HepG2 (cell line): ENCODE data around the gene ADAM8. TPM values are rescaled to one million over a fixed set of nuclear protein-coding genes. Genes with fewer than 3 reads are reported as not detected.

Experiments
- ATAC-seq: fragments of 200-7000 bp; cut with Tn5 transposase; 3 replicates; pipeline ENCODE4 v1.9.1; 2020; ENCODE audit warnings: mild to moderate bottlenecking, moderate library complexity
- BruUV-seq: library from RNA; stranded (reverse); fragments of 400-500 nt; replicated peaks from 2 replicates; lab custom pipeline; 2021; lab: Mats Ljungman, UMichigan
- CTCF ChIA-PET: fragments of 300-600 bp; formaldehyde crosslinking; extraction: SDS; loops from one replicate; lab custom pipeline; 2021; ENCODE audit warnings: low total read pairs, inconsistent platforms, low intra/inter-chr PET ratio; lab: Yijun Ruan, JAX
- POLR2A ChIA-PET: fragments of 350-600 bp; sonication (Branson Sonifier 250); formaldehyde crosslinking; loops from one replicate; lab custom pipeline; 2020; ENCODE audit warnings: antibody characterized with exemption, inconsistent platforms; lab: Yijun Ruan, JAX
- DNase-seq: peaks from one replicate; pipeline ENCODE4 v3.0.0-alpha.2; 2015; ENCODE audit warnings: low spot score
- FAIRE-seq: peaks from 3 replicates; lab custom pipeline; 2011; peaks lifted over from hg19 to GRCh38; lab: Jason Lieb, UNC
- H2AFZ ChIP-seq: one replicate; pipeline ENCODE4 v1.6.1; 2011; ENCODE audit warnings: low read length, inconsistent platforms
- H3K27ac ChIP-seq: fragments of 300-600 bp; 3 replicates; pipeline ENCODE4 v1.8.0; 2011; ENCODE audit warnings: mixed run types, mild to moderate bottlenecking, mixed read lengths, low read length, inconsistent platforms; ENCODE audit not compliant: insufficient read depth; ENCODE audit errors: extremely low read length
- H3K27me3 ChIP-seq, 2 experiments: fragments of 200-600 bp in 1 of 2; 2 replicates in 1 of 2; 3 replicates in 1 of 2; pipeline versions ENCODE4 v1.6.0 to v1.8.0; 2011; ENCODE audit warnings: low read length in 2 of 2, mild to moderate bottlenecking in 2 of 2, moderate library complexity in 2 of 2, inconsistent platforms in 1 of 2; ENCODE audit not compliant: insufficient read depth in 2 of 2, control insufficient read depth in 1 of 2
- H3K36me3 ChIP-seq, 2 experiments: fragments of 200-600 bp in 1 of 2; replicated peaks in 1 of 2; 2 replicates in 1 of 2; 3 replicates in 1 of 2; pipeline versions ENCODE4 v1.5.1 to v1.8.0; 2011; ENCODE audit warnings: low read length in 2 of 2, inconsistent platforms in 1 of 2; ENCODE audit not compliant: insufficient read depth in 2 of 2, control insufficient read depth in 1 of 2
- H3K4me1 ChIP-seq: 2 replicates; pipeline ENCODE4 v1.5.1; 2012; ENCODE audit warnings: low read length, inconsistent platforms; ENCODE audit not compliant: insufficient read depth
- H3K4me2 ChIP-seq: 2 replicates; pipeline ENCODE4 v1.6.0; 2011; ENCODE audit warnings: low read depth, low read length, inconsistent platforms
- H3K4me3 ChIP-seq, 3 experiments: fragments of 200-600 bp in 1 of 3; sonication (generic), shearing (Covaris generic) in 1 of 3; replicated peaks in 1 of 3; 2 replicates each; pipeline ENCODE4 v1.5.1; 2011 to 2016; ENCODE audit warnings: low read length in 3 of 3, inconsistent platforms in 2 of 3, low read depth in 2 of 3, mild to moderate bottlenecking in 2 of 3, control low read depth in 1 of 3, mixed read lengths in 1 of 3; ENCODE audit not compliant: insufficient read depth in 1 of 3
- H3K79me2 ChIP-seq: one replicate; pipeline ENCODE4 v1.6.1; 2011; ENCODE audit warnings: low read length, inconsistent platforms; ENCODE audit not compliant: insufficient read depth
- H3K9ac ChIP-seq: 2 replicates; pipeline ENCODE4 v1.6.0; 2011; ENCODE audit warnings: mild to moderate bottlenecking, low read depth, low read length, inconsistent platforms; ENCODE audit not compliant: insufficient read depth
- H3K9me3 ChIP-seq: 2 replicates; pipeline ENCODE4 v1.5.1; 2012; ENCODE audit warnings: mild to moderate bottlenecking, low read length
- H4K20me1 ChIP-seq: 2 replicates; pipeline ENCODE4 v1.6.0; 2011; ENCODE audit warnings: inconsistent platforms, mild to moderate bottlenecking, low read length, moderate library complexity; ENCODE audit not compliant: insufficient read depth
- ARNTL ChIP-seq: sonication (generic); formaldehyde crosslinking; IDR thresholded peaks from 2 replicates; pipeline ENCODE4 v1.4.0; 2020; ENCODE audit warnings: mild to moderate bottlenecking, missing genetic modification reagents
- CTCF ChIP-seq: sonication (generic); formaldehyde crosslinking; IDR thresholded peaks from 2 replicates; pipeline ENCODE4 v1.5.0; 2020; ENCODE audit warnings: mild to moderate bottlenecking, missing genetic modification reagents, moderate library complexity
- HOXA5 ChIP-seq: sonication (generic); formaldehyde crosslinking; IDR thresholded peaks from 2 replicates; pipeline ENCODE4 v1.4.0; 2020; ENCODE audit warnings: missing genetic modification reagents
- RBM22 ChIP-seq: fragments of 200-400 bp; formaldehyde crosslinking; optimal IDR thresholded peaks from 2 replicates; pipeline ENCODE3; 2017; ENCODE audit warnings: mild to moderate bottlenecking, low read length, moderate library complexity
- SCMH1 ChIP-seq: sonication (generic); formaldehyde crosslinking; IDR thresholded peaks from 2 replicates; pipeline ENCODE4 v1.9.0; 2021; ENCODE audit warnings: missing genetic modification reagents, mild to moderate bottlenecking, borderline replicate concordance
- SRY ChIP-seq: sonication (generic); formaldehyde crosslinking; IDR thresholded peaks from 2 replicates; pipeline ENCODE4 v1.8.0; 2022; ENCODE audit warnings: mild to moderate bottlenecking, missing genetic modification reagents
- WGBS: methylation state at CpG from one replicate; pipeline ENCODE4 v1.1.6; 2017; ENCODE audit warnings: low lambda C conversion rate; 5-methylcytosine and 5-hydroxymethylcytosine counted together
- in situ Hi-C: cut with HindIII; loops from 2 replicates; pipeline ENCODE4 v1.10.0; 2017; ENCODE audit warnings: low pct_unique_long_range_greater_than_20kb; ENCODE audit not compliant: extremely low pct_ligation_motif_present
- intact Hi-C: fragments of 100-400 bp; cut with micrococcal nuclease; formaldehyde crosslinking; loops from one replicate; pipeline ENCODE4 v1.10.0; 2022; ENCODE audit not compliant: unreplicated experiment
- polyA plus RNA-seq, 8 experiments: library from polyadenylated mRNA; depleted of rRNA in 3 of 8; stranded (reverse) in 7 of 8; unstranded in 1 of 8; fragments of >200 nt; fragmentation: Illumina TruSeq in 4 of 8; extraction: Trizol in 4 of 8; gene quantifications; 2 replicates each; pipeline versions ENCODE4 v1.2.1 to v1.2.3, GENCODE V29; 2011 to 2016; ENCODE audit warnings: low read depth in 4 of 8, missing spikeins in 1 of 8, mixed read lengths in 1 of 8; ENCODE audit not compliant: insufficient read depth in 1 of 8
- total RNA-seq, 5 experiments: library from RNA; depleted of rRNA; stranded (reverse); fragments of >200 nt; fragmentation: Illumina TruSeq; extraction: Trizol; gene quantifications; 2 replicates each; pipeline ENCODE4 v1.2.3, GENCODE V29; 2016; ENCODE audit warnings: low read depth in 1 of 5

ADAM8 gene
- total and polyA plus RNA-seq, 2 of the 13 experiments (the other 11 are each of a cell fraction or from before 2014, with no cell fraction given), result 0.24 to 0.93 TPM

- no peak for ATAC-seq
- TF ChIP-seq CTCF (CRISPR knock-in tag) (0 out of 2 replicates have a peak, but pooled peaks have one; percentile 14), ARNTL (CRISPR knock-in tag) (no peak), SRY (CRISPR knock-in tag) (no peak)
- no peak overlapping the region for H3K4me2 ChIP-seq
- no peak for DNase-seq
- H3K9ac ChIP-seq, result no peak overlapping the region
- H2AFZ ChIP-seq, result no peak overlapping the region
- no peaks in the 10 kb centered on the region for H3K4me1 ChIP-seq
- no peak overlapping the region for H3K4me3 ChIP-seq
- 31% methylated on average over 3 of the region's 22 CpGs for WGBS
- BruUV-seq, result no TSS peak
- in situ Hi-C loops, result no loop called here
- no peaks in the 10 kb centered on the region for H3K9me3 ChIP-seq
- ChIA-PET POLR2A (no interaction called here), CTCF (no interaction called here)
- FAIRE-seq, result no peak
- H3K79me2 ChIP-seq, result no peaks in the 10 kb centered on the region
- no peak overlapping the region for H3K27ac ChIP-seq
- no peaks in the 10 kb centered on the region for H4K20me1 ChIP-seq
- H3K27me3 ChIP-seq, result peaks cover 3 to 15% of the 10 kb centered on the region in 2 experiments; a peak in 4 of 5 replicates
- intact Hi-C loops, result no loop called here
- H3K36me3 ChIP-seq, result no peaks in the 10 kb centered on the region
Observed at GRCh38 chr10:133267829-133268228, 8.8 kb downstream of the ADAM8 start.

- CTCF ChIA-PET, result no interaction called here
Observed at GRCh38 chr10:133267293-133267692, 9.4 kb downstream of the ADAM8 start.

More at GRCh38 chr10:133267293-133267692, 9.4 kb downstream of the ADAM8 start:
- no TSS peak for BruUV-seq
- intact Hi-C loops (no loop called here), in situ Hi-C loops (no loop called here)
- TF ChIP-seq RBM22 (no peak), SCMH1 (no peak), HOXA5 (CRISPR knock-in tag) (no peak)
- no peaks in the 10 kb centered on the region for H4K20me1 ChIP-seq
- DNase-seq (no peak), FAIRE-seq (no peak), ATAC-seq (no peak)
- 43% methylated on average over 9 of the region's 14 CpGs for WGBS
- H3K27me3 ChIP-seq, result peaks cover 3 to 20% of the 10 kb centered on the region in 2 experiments; a peak in 4 of 5 replicates
- H3K27ac ChIP-seq, result no peak overlapping the region
- no peaks in the 10 kb centered on the region for H3K4me1 ChIP-seq
- no peaks in the 10 kb centered on the region for H3K79me2 ChIP-seq
- no peak overlapping the region for H3K9ac ChIP-seq
- POLR2A ChIA-PET, result no interaction called here
- no peak overlapping the region for H2AFZ ChIP-seq
- no peak overlapping the region for H3K4me2 ChIP-seq
- H3K36me3 ChIP-seq, result no peaks in the 10 kb centered on the region
- no peak overlapping the region for H3K4me3 ChIP-seq
- no peaks in the 10 kb centered on the region for H3K9me3 ChIP-seq
